Activated T-cell treated with anti-CD3 and anti-CD28 coated beads for 24 hours (primary cell): Measurements from ENCODE around the gene MACROH2A1.
"Not testable (repeated sequence)": the region's sequence is repeated elsewhere in the genome, so short reads cannot be mapped to it uniquely, and the experiment has no call there.

ENCODE experiments used
- DNase-seq: peaks from one replicate; pipeline ENCODE4 v3.0.0-alpha.2; 2020; ENCODE audit warnings: low read depth

The MACROH2A1 gene

GRCh38 chr5:135376961-135377624, 21.9 kb downstream of the MACROH2A1 start:
- peak; percentile 14 for DNase-seq

DNA sequence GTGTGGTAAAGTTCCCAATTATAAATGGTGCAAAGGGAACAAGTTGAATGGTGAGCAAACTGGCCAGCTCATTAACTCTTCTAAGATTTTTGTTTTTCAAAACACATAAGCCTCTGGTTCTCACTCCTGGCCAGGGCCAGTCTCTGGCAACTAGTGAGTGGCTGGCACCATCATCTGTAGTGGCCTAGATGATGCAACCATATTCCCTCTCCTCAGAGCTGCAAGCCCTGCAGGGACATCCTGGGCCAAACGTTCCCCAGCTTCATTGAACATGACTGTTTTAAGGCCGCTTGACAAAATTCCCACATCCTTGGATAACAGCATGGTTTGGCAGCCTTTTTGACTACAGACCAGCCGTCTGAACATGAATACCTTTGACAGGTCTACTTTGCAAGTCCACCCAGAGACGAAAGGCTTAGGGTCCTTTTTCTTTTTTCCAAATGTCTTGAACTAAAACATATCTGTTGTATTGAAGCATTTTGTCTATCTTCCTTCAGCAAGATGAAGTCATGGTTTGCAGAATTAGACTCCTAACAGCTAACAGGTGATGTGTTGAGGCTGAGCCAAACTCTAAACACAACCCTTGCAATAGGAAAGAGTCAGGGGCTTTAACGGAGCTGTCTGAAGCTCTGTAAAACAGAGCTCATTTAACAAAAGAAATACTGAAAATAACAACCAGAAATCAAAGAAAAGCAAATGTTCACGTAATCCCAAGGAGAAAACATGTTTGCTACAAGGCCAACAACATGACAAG, 23.8 kb downstream of the MACROH2A1 start:
- DNase-seq: no peak

DNA sequence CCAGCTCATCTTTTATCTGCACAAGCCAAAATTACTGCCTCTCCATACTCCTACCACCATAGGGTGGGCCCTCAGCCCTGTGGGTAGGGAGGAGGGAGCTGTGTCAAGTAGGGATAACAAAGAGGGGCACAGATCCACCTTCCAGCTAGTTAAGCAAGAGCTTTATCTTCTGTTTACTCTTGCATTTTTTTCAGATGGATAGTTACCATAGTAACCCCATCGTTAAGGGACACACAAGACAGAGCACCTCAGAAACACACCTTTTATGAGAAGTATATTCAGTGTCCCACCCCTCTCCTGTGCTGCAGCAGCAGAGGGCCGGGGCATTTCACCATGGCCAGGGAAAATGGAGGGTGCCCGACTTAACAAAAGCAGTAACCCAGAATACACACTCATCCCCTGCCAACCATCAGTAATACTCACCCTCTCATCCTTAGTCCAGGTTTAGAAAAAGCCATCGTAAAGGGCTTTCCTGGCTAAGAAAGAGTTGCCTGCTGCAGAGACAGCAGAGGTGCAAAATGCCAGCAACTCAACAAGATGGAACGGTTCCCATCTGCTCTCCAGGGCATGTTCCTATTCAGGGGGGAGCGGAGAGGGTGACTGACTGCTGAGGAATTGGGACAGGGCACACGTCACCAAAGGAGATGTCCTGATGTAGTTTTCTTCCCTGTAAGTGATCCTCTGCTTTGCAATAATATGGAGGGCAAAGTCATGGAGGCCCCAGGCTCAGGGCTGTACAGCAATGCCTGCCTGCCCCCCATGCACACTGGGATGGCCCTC, 25.1 kb downstream of the MACROH2A1 start:
- no peak for DNase-seq

- DNase-seq: no peak
Measured at GRCh38 chr5:135372654-135373381, 26.2 kb downstream of the MACROH2A1 start.

DNA sequence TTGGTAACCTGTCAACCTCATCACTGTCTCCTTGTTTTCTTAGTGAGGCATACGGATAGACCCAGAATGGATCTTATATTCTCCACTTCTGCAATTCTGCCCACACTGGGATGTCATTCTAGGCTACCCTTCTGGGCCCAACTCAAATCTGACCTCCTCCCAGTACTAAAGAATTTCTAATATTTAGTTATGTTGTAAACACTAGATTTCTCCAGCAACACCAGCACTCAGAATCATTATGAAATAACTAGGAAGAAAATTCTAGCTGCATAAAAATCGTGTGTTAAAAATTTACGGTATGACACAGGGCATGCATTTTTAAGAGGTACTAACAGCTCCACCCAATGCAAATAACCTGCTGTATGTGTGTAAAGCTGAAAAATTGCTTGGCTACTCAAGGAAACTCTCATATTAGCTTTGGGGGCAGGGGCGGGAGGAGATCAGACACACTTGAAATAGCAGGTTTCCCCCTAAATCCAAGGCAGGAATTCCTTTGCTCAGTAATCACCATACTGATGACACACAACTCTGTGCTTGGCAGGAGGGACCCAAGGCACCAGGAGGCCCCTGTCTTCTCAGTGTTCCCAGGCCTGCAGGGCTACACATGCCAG, 27.3 kb downstream of the MACROH2A1 start:
- no peak for DNase-seq

GRCh38 chr5:135369952-135370351, 29.1 kb downstream of the MACROH2A1 start:
- DNase-seq: no peak

GRCh38 chr5:135367554-135367953, 31.5 kb downstream of the MACROH2A1 start:
- no peak for DNase-seq

DNA sequence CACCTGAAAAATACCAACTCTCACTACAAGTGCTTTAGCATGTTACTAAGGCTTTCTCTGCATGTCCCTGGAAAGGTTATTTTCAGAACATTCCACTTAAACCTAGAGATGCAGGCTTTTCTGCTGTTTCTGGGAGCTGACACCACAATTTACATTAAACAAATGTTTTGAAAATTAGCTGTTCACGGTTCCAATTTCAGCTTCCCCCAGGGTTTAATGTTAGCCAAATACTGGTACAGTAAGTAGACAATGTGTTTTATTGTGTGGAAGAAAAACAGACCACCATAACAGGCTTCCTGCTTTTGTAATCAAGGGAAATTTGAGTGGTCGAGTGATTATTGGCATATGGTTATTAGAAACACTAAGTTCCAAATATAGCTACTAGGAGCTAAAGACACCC, 32.0 kb downstream of the MACROH2A1 start:
- DNase-seq: no peak

- DNase-seq: no peak
Measured at GRCh38 chr5:135365281-135365680, 33.8 kb downstream of the MACROH2A1 start.

DNA sequence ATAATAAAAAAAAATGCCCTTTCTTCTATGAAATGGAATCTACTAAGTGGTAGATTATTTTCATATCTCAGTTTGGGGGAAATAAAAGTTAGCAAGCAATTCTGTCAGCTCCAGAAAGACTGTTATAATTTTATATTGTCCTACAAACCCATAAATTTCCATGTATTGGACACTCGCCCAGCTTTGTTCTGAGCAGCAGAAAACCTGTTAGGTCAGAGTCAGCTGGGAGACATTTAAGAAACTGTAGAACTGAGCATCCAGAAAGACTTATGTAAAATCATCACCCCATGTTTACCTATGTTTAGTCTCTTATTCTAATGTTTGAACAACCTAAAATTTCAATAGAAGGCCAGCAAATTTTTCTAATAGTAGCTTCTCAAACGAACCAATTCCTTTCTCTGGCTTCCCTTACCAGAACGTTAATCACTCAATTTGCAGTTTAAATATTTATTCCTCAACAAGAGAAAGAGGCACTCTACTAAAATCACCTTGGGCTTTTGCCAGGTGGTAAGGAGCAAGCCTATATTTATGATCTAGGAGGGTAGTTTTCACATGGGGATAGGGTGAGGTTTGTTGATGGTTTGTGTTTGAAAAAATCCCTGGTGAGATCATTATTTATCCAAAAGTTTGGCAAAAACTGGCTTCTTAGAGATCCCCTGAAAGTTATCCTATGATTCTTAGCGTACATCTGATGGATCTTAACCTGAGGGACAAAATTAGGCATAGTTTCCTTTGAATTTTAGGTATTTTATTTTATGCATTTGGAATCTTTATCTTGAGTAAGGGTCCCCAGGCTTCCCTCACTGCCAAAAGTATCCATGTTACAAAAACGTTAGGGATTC, 34.4 kb downstream of the MACROH2A1 start:
- no peak for DNase-seq

GRCh38 chr5:135363342-135363741, 35.7 kb downstream of the MACROH2A1 start:
- not testable (repeated sequence) for DNase-seq

DNA sequence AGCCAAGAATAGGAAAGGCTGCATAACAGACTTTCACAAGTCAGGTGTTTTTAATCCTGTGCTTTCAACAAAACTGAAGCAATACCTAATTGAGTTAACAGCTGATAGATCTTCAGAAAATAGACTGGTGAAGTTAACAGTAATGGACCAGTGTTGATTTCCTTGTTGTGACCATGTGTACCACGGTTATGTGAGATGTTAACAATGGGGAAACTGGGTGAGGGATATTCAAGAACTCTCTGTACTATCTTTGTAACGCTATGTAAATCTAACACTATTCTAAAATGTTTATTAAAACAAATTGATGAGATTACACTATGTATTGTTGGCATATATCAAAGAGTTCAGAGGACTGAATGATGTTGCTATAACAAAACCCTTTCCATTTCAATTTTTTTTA, 36.9 kb downstream of the MACROH2A1 start:
- DNase-seq: no peak

DNA sequence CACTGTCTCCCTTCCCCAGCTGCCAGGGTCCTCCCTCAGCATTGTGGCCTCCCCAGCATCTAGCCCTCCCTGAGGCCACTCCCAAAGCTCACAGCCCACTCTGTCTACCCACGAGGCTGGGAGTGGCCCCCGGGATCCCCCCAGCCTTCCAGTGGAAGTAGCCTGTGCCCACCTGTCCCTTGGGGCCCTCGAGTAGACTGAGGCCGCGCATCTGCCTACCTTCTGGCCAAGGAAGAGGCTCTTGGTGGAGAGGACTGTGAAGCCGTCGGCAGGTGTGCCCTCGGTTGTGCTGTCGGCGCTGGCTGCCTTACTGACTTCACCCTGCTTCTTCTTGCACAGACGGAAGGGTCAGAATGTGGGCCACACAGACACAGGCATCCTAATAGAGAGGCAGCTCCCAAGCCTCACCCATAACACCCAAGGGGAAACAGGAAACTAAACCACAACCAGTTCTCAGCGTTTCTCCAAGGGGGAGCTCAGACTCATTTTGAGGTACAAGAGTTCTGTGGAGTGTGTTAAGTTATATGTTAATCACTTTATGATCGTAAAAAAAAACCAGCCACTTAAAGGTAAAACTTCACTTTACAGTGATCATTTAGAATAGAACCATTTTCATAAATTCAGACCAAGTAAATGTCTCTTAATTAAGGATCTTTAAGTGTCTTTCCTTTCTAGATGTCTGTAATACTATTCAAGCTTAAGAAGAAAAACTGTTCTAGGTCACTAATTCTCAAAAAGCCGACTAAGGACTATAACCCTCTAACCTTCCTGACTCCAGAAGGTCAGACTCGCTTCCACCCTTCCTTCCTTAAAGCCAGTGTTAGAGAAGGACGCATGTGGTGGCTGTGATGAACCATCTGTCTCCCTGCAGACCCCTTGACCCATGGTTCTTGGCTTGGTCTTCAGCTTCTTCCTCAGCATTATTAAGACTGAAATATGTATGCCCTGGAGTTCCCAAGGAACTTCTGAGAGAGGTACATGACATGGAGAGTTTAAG, 38.5 kb downstream of the MACROH2A1 start:
- no peak for DNase-seq

DNA sequence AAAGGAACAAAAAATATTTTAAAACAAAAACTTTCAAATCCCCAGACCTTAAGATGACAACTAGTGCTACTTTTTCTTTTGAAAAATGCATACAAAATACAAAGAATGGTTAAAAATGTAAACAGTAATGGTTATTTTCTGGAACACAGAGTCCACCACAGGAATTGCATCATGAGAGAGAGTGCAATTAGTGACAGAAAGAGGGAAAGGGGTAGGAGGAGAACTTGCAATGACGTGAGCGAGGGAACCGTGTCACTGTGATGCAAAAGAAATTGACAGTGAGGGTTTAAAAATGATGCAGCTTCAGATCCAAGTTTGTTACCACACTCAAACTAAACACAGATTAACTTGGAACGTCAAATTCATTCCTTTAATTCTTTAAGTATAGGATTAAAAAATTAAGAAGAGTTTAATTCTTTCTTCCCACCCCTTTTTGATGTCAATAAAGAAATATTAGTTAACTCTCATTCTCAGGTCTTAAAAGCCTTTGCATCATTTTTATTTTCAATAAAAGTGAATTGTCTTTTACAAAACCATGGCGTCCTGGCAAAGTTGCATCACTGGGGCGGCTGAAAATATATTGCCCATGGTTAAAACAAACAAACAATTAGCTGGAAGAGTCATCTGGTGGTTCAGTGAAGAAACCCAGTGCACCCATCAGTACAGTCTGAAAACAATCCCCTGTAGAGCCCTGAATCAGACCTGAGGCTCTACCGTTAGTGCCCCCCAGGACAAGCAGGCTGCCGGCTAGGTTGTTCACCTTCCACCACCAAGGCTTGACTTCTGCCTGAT, 39.5 kb downstream of the MACROH2A1 start:
- DNase-seq: no peak

DNA sequence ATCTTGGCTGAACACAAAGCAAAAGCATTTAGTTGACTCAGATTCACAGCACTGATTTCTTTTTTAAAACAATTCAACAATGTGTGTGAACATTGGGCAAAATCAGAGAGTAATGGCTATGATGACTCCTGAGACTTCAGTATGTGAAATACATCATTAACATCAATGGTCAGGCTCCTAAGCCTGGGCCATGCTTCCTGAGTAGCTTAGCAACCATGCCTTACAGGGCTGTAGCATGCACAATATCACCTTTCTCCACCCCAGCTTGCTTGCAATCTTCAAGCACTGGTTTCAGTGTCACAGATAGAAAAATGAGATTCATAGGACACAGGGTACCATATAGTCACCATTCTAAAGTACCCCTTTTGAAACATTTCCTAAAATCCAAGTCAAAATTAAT, 41.3 kb downstream of the MACROH2A1 start:
- DNase-seq: no peak

GRCh38 chr5:135356522-135357318, 42.3 kb downstream of the MACROH2A1 start:
- DNase-seq: no peak

DNA sequence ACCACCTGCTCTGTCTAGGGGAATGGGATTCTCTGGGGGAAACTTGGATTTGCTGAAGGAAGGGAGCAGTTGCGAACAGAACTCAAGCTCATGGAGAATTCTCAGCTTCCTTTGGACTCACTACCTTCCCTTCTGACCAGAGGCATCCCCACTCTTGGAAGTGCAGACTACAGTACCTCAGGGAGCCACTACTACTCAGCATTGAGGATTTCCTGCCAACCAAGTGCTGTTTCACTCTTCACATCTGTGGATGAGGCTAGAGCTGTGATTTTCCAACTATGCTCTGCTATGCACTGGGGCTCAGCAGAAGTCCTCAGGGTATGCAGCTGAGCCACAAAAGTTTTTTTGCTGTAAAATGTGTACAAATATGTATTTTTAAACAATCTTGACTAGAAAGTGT, 43.9 kb downstream of the MACROH2A1 start:
- no peak for DNase-seq
